BE2C (cell line): Measurements from ENCODE around the gene AP3B1.
A peak's percentile ranks its signal among the peaks of the same experiment; 100 is the strongest.

Experiments
- DNase-seq: peaks from one replicate; pipeline ENCODE4 v3.0.0-alpha.2; 2020
- H3K27me3 ChIP-seq: fragments of 250-450 bp; sonication (Bioruptor Pico); 2 replicates; pipeline ENCODE4 v1.5.1; 2020; ENCODE audit warnings: mild to moderate bottlenecking
- H3K36me3 ChIP-seq: fragments of 250-450 bp; sonication (Bioruptor Pico); 2 replicates; pipeline ENCODE4 v1.5.1; 2020; ENCODE audit warnings: mild to moderate bottlenecking
- H3K4me1 ChIP-seq: fragments of 250-450 bp; sonication (Bioruptor Pico); 2 replicates; pipeline ENCODE4 v1.5.1; 2020
- H3K4me3 ChIP-seq: 2 replicates; pipeline ENCODE4 v1.5.1; 2011; ENCODE audit warnings: low read depth, low read length
- H3K9me3 ChIP-seq: fragments of 250-450 bp; sonication (Bioruptor Pico); 2 replicates; pipeline ENCODE4 v1.5.1; 2020
- CTCF ChIP-seq: IDR thresholded peaks from 2 replicates; pipeline ENCODE4 v1.5.1; 2012; ENCODE audit warnings: mild to moderate bottlenecking, low read depth, low read length

Gene AP3B1

DNA sequence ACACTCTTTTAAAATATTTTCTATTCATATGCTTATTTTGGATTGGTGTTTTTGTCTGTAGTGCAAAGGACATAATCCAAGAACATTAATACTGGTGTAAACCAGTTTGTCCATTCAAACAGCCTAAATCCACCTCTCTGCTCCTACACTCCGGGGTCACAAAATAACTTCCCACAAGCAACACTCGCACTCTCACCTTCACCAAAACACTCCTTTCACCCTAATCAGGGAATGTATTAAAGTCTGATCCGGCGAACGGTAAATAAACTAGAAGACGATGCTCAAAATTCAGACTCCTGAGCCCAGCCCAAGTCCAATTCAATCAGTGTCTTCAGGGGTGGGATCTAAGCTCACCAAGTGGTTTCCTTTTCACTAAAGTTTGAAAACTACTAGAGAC lies 649 bp downstream of the AP3B1 start:
- Histone ChIP-seq H3K36me3 (no peaks in the 10 kb centered on the region), H3K27me3 (no peaks in the 10 kb centered on the region), H3K4me3 (peak overlapping the region; percentile 97), H3K4me1 (no peaks in the 10 kb centered on the region), H3K9me3 (no peaks in the 10 kb centered on the region)
- no peak for DNase-seq
- no peak for TF ChIP-seq CTCF

DNA sequence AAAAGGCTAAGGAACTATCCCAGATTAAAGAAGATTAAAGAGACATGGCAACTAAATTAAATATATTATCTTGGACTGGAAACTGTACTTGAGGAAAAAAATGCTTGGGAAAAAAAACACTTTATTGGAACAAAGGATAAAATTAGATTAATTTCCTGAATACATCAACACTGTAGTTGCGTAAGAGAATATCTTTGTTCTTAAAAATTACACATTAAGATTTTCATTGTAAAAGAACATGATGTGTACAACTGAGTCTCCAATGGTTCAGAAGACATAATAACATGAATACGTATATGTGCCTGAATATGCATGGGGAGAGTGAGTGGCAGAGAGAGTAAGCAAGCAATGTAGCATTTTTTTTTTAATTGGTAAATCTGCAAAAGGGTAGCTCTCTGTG lies 2.8 kb downstream of the AP3B1 start:
- TF ChIP-seq CTCF, result no peak
- Histone ChIP-seq H3K27me3 (no peaks in the 10 kb centered on the region), H3K4me3 (no peak overlapping the region), H3K9me3 (no peaks in the 10 kb centered on the region), H3K36me3 (no peaks in the 10 kb centered on the region), H3K4me1 (0 out of 2 replicates have a peak, but pooled peaks cover 4% of the 10 kb centered on the region)
- DNase-seq, result no peak

DNA sequence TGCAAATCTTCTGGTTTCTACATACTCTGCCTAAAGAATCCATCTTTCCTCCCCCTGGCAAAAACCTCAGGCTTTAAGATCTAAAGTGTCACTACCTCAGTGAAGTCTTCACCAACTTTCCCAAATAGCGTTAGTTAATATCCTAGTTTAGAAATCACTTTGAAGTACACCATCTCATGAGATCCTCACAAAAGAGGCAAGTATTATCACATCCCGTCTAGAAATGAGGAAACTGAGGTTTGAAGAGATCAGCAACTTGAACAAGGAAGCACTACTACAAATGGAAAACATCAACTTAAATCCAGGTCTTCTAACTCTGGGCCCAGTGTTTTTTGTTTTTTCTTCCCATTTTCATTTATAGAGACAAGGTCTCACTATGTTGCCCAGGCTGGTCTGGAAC lies 4.6 kb downstream of the AP3B1 start:
- Histone ChIP-seq H3K27me3 (no peaks in the 10 kb centered on the region), H3K36me3 (no peaks in the 10 kb centered on the region), H3K9me3 (no peaks in the 10 kb centered on the region), H3K4me3 (no peak overlapping the region), H3K4me1 (0 out of 2 replicates have a peak, but pooled peaks cover 4% of the 10 kb centered on the region)
- no peak for TF ChIP-seq CTCF
- no peak for DNase-seq

DNA sequence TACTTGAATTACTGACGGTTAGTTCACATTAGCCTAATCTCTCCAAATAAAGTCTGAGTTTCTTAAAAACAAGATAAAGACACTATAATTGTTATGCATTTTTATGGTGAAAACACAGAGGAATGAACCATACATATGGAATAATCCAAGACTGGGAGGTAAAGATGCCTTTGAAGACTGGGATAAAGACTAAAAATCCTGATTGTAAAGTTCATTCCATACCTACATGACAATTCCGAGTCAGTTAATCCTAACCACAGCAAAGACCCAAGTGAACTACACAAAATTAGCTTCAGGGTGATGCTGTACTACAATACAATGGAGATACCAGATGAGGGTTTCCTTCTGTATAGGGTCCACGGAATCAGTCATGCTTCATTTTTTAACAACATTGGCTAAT lies 6.3 kb downstream of the AP3B1 start:
- no peak overlapping the region for H3K4me3 ChIP-seq
- H3K4me1 ChIP-seq, result 0 out of 2 replicates have a peak, but pooled peaks cover 4% of the 10 kb centered on the region
- no peaks in the 10 kb centered on the region for H3K27me3 ChIP-seq
- no peaks in the 10 kb centered on the region for H3K9me3 ChIP-seq
- H3K36me3 ChIP-seq, result no peaks in the 10 kb centered on the region
- no peak for TF ChIP-seq CTCF
- no peak for DNase-seq

DNA sequence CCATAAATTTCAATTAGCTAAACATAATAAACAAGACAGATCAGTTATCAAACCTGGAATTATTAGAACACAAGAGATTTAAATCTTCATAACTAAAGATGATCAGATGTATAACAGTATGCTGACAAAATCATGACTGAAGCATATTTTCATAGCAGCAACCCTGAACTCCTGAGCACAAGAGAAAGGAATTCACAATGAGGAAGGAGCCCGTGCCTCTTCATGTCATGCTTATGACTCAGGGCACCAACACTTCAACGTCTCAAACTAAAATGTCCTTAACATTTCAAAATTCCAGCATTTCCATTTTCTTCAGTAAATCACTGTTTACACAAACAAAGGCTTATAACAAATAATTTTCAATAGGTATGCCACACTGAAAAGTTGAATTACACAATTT lies 6.7 kb downstream of the AP3B1 start:
- no peaks in the 10 kb centered on the region for H3K9me3 ChIP-seq
- DNase-seq, result no peak
- 0 out of 2 replicates have a peak, but pooled peaks cover 4% of the 10 kb centered on the region for H3K4me1 ChIP-seq
- no peaks in the 10 kb centered on the region for H3K36me3 ChIP-seq
- no peak for TF ChIP-seq CTCF
- no peaks in the 10 kb centered on the region for H3K27me3 ChIP-seq
- H3K4me3 ChIP-seq, result no peak overlapping the region

DNA sequence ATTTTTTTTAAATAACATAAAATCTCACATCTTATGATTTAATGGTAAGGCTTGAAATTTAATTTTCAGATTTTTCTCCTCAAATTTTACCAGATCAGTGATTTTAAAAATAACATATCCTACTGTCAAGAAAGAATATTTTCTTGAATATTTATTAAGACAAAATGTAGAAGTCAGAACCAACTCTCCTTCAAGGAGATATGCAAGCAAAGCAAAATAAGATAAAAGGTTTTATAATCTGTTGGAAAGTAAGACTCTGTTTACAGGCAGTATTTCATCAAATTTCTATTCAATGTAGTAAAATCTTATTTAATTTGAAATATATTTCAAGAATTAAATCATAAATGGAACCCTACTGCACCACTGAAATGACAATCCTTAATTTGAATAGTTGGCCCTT lies 7.3 kb downstream of the AP3B1 start:
- Histone ChIP-seq H3K9me3 (no peaks in the 10 kb centered on the region), H3K27me3 (no peaks in the 10 kb centered on the region), H3K4me1 (0 out of 2 replicates have a peak, but pooled peaks cover 4% of the 10 kb centered on the region), H3K4me3 (no peak overlapping the region), H3K36me3 (no peaks in the 10 kb centered on the region)
- no peak for DNase-seq
- no peak for TF ChIP-seq CTCF
